Esophagus squamous epithelium (tissue), 4 donors: ENCODE measurements around the gene AGL.

Experiments used
- CTCF ChIP-seq, 6 experiments: fragments of 450-650 bp in 4 of 6; fragments of 200-600 bp in 2 of 6; sonication (generic) in 2 of 6; IDR thresholded peaks; one replicate each; pipeline ENCODE4 v1.5.1; 2016 to 2019; ENCODE audit warnings: antibody characterized with exemption in 6 of 6, mild to moderate bottlenecking in 4 of 6, moderate library complexity in 4 of 6
- POLR2A ChIP-seq, 4 donors: fragments of 450-650 bp; IDR thresholded peaks; one replicate each; pipeline ENCODE4 v1.6.1; 2017; ENCODE audit warnings: antibody characterized with exemption in 4 of 4, mild to moderate bottlenecking in 4 of 4, moderate library complexity in 3 of 4

- TF ChIP-seq CTCF (IDR thresholded peaks at IDR 0.05): no peak
- TF ChIP-seq POLR2A (IDR thresholded peaks at IDR 0.05): no peak
Measured at GRCh38 chr1:99944192-99944591, 94.0 kb downstream of the AGL start.
